Thoracic aorta (tissue), 2 donors: Measurements from ENCODE around the gene PLA2G4A. TPM values are rescaled to one million over a fixed set of nuclear protein-coding genes. Genes with fewer than 3 reads are reported as not detected.

Experiments
- ATAC-seq: fragments of 150-250 bp; one replicate; pipeline ENCODE4 v1.8.0; 2017; ENCODE audit warnings: low read depth; ENCODE audit not compliant: insufficient number of reproducible peaks, low FRiP score
- DNase-seq: peaks from one replicate; pipeline ENCODE4 v3.0.0-alpha.2; 2020; ENCODE audit warnings: low spot score
- H3K27ac ChIP-seq, 2 donors: fragments of 200-600 bp; sonication (generic); 1 replicate in 1 of 2; 2 replicates in 1 of 2; pipeline ENCODE4 v1.5.1; 2016; ENCODE audit warnings: mild to moderate bottlenecking in 2 of 2, moderate library complexity in 2 of 2
- H3K27me3 ChIP-seq: fragments of 200-600 bp; sonication (generic); replicated peaks from 2 replicates; pipeline ENCODE4 v1.6.0; 2016; ENCODE audit warnings: mild to moderate bottlenecking; ENCODE audit not compliant: insufficient read depth
- H3K36me3 ChIP-seq: fragments of 200-600 bp; sonication (generic); one replicate; pipeline ENCODE4 v1.5.1; 2016
- H3K4me1 ChIP-seq, 2 donors: fragments of 200-600 bp; sonication (generic); 1 replicate in 1 of 2; 2 replicates in 1 of 2; pipeline versions ENCODE4 v1.5.1 to v1.6.0; 2016; ENCODE audit warnings: low read depth in 2 of 2, mild to moderate bottlenecking in 1 of 2; ENCODE audit not compliant: control insufficient read depth in 1 of 2
- H3K4me3 ChIP-seq: fragments of 200-600 bp; sonication (generic); 2 replicates; pipeline ENCODE4 v1.5.1; 2016; ENCODE audit warnings: mild to moderate bottlenecking
- H3K9me3 ChIP-seq: fragments of 200-600 bp; sonication (generic); 2 replicates; pipeline ENCODE4 v1.5.1; 2016
- total RNA-seq, 2 donors: library from RNA; depleted of rRNA; stranded (reverse); fragments of >200 nt; gene quantifications; one replicate each; pipeline versions ENCODE4 v1.1.0 to v1.2.3, GENCODE V29; 2016
- TF ChIP-seq, protein P1 (sequence below): fragments of 200-600 bp; sonication (generic); IDR thresholded peaks from one replicate; pipeline ENCODE4 v1.5.1; 2019; ENCODE audit warnings: antibody characterized with exemption

PLA2G4A gene
- total RNA-seq, 2 donors from 2014 or later, result 5.2 to 8.8 TPM

GRCh38 chr1:186984959-186985358 lies 156.2 kb downstream of the PLA2G4A start:
- no peaks in the 10 kb centered on the region for H3K4me1 ChIP-seq
- no peaks in the 10 kb centered on the region for H3K9me3 ChIP-seq
- DNase-seq (no peak), ATAC-seq (no peak)
- H3K27ac ChIP-seq, result no peak overlapping the region
- TF ChIP-seq, protein P1, sequence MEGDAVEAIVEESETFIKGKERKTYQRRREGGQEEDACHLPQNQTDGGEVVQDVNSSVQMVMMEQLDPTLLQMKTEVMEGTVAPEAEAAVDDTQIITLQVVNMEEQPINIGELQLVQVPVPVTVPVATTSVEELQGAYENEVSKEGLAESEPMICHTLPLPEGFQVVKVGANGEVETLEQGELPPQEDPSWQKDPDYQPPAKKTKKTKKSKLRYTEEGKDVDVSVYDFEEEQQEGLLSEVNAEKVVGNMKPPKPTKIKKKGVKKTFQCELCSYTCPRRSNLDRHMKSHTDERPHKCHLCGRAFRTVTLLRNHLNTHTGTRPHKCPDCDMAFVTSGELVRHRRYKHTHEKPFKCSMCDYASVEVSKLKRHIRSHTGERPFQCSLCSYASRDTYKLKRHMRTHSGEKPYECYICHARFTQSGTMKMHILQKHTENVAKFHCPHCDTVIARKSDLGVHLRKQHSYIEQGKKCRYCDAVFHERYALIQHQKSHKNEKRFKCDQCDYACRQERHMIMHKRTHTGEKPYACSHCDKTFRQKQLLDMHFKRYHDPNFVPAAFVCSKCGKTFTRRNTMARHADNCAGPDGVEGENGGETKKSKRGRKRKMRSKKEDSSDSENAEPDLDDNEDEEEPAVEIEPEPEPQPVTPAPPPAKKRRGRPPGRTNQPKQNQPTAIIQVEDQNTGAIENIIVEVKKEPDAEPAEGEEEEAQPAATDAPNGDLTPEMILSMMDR, result no peak
- no peak overlapping the region for H3K4me3 ChIP-seq
- no peaks in the 10 kb centered on the region for H3K27me3 ChIP-seq
- H3K36me3 ChIP-seq, result no peaks in the 10 kb centered on the region

GRCh38 chr1:186985889-186986491 lies 157.2 kb downstream of the PLA2G4A start:
- DNase-seq (no peak), ATAC-seq (peak; percentile 55)
- Histone ChIP-seq H3K27ac (no peak overlapping the region), H3K36me3 (no peaks in the 10 kb centered on the region), H3K27me3 (no peaks in the 10 kb centered on the region), H3K9me3 (no peaks in the 10 kb centered on the region), H3K4me3 (no peak overlapping the region), H3K4me1 (no peaks in the 10 kb centered on the region)
- TF ChIP-seq, protein P1, result peak; percentile 72

- Histone ChIP-seq H3K9me3 (no peaks in the 10 kb centered on the region), H3K4me3 (no peak overlapping the region), H3K4me1 (no peaks in the 10 kb centered on the region), H3K27me3 (no peaks in the 10 kb centered on the region), H3K36me3 (no peaks in the 10 kb centered on the region), H3K27ac (no peak overlapping the region)
- ATAC-seq (no peak), DNase-seq (no peak)
- TF ChIP-seq, protein P1, result no peak
Measured at GRCh38 chr1:186987065-186987464, 158.3 kb downstream of the PLA2G4A start.

DNA sequence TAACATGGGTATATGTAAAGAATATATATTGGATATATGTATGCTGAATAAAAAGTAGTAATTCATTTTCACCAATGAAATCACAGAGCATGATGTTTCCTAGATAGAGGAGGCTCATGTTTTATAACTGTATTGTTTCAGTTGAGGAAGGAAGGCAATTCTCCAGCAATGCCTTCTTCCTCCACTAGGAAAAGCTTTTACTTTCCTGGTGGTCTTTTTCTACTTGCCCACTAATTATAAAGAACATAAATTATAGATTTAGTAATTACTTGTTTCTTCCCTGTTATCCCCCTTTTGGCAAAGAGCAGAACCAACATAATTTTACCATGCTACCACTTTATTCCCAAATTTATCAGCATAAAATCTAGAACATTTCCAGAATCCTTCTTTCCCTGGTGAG lies 159.0 kb downstream of the PLA2G4A start:
- no peaks in the 10 kb centered on the region for H3K4me1 ChIP-seq
- ATAC-seq, result no peak
- no peaks in the 10 kb centered on the region for H3K36me3 ChIP-seq
- H3K27me3 ChIP-seq, result no peaks in the 10 kb centered on the region
- TF ChIP-seq, protein P1, result no peak
- no peaks in the 10 kb centered on the region for H3K9me3 ChIP-seq
- no peak overlapping the region for H3K27ac ChIP-seq
- DNase-seq, result no peak
- no peak overlapping the region for H3K4me3 ChIP-seq

DNA sequence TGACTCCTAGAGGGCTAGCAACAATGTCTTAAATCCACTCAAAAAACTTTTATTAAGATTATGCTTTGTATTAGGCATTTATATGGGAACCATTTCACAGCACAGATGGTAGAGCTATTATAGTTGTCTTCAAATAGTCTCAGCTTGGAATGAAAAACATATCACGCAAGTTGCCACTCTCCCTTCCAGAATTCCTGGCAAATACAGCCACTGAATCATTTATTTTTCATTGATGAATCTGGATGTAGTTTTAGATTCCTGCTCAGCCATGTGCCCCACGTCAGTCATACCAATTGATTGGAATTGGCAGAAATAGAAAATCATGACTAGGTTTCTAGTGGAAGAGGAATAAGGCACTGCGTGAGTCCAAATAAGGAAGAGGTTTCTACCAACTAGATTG lies 165.2 kb downstream of the PLA2G4A start:
- no peak overlapping the region for H3K27ac ChIP-seq
- no peak for DNase-seq
- H3K4me3 ChIP-seq, result no peak overlapping the region
- no peaks in the 10 kb centered on the region for H3K9me3 ChIP-seq
- no peaks in the 10 kb centered on the region for H3K36me3 ChIP-seq
- H3K4me1 ChIP-seq, result no peaks in the 10 kb centered on the region
- TF ChIP-seq, protein P1, result no peak
- H3K27me3 ChIP-seq, result no peaks in the 10 kb centered on the region
- no peak for ATAC-seq
